AG10803 (cell line): ENCODE results near the gene HDDC3.
A peak's percentile ranks its signal among the peaks of the same experiment; 100 is the strongest.

Experiments used
- DNase-seq: peaks from one replicate; pipeline ENCODE4 v3.0.0; 2010; ENCODE audit warnings: low read depth
- H3K4me3 ChIP-seq: 2 replicates; pipeline ENCODE4 v1.5.1; 2011; ENCODE audit warnings: mild to moderate bottlenecking, low read length, control low read depth
- CTCF ChIP-seq: conservative IDR thresholded peaks from 2 replicates; pipeline ENCODE4 v1.5.1; 2011; ENCODE audit warnings: mild to moderate bottlenecking, low read length, control low read depth, inconsistent platforms

The HDDC3 gene

GRCh38 chr15:90885432-90886290 lies 46.7 kb downstream of the HDDC3 start:
- peak; percentile 53 for DNase-seq

GRCh38 chr15:90884719-90885431 lies 47.5 kb downstream of the HDDC3 start:
- H3K4me3 ChIP-seq, result peak overlapping the region; percentile 57
- no peak for DNase-seq
- TF ChIP-seq CTCF, result no peak

More at GRCh38 chr15:90885432-90886290, 46.7 kb downstream of the HDDC3 start:
- no peak overlapping the region for H3K4me3 ChIP-seq
- peak; percentile 97 for TF ChIP-seq CTCF

- peak within 1 kb of the TSS; percentile 57 for H3K4me3 ChIP-seq
- DNase-seq, result peak; percentile 39
- TF ChIP-seq CTCF, result no peak
These were observed 48.2 kb downstream of the HDDC3 start, which contains the start of gene FES for GRCh38 chr15:90883976-90884718. Gene FES, plus strand, starts transcription at chr15:90884504. Its CDS starts 542 bp downstream, at chr15:90885046.

- DNase-seq, result no peak
- peak overlapping the region; percentile 57 for H3K4me3 ChIP-seq
These were observed 48.8 kb downstream of the HDDC3 start for GRCh38 chr15:90883526-90883975.

GRCh38 chr15:90882781-90883525 lies 49.4 kb downstream of the HDDC3 start:
- DNase-seq, result no peak
- no peak overlapping the region for H3K4me3 ChIP-seq
- no peak for TF ChIP-seq CTCF

More at GRCh38 chr15:90883526-90883975, 48.8 kb downstream of the HDDC3 start:
- no peak for TF ChIP-seq CTCF

GRCh38 chr15:90881978-90882721 lies 50.2 kb downstream of the HDDC3 start:
- no peak overlapping the region for H3K4me3 ChIP-seq
- no peak for TF ChIP-seq CTCF
- DNase-seq, result no peak
